Neural progenitor cell (in vitro differentiated cells): ENCODE data around the gene BOK. TPM values are rescaled to one million over a fixed set of nuclear protein-coding genes. Genes with fewer than 3 reads are reported as not detected.

Source experiments
- DNase-seq: peaks from one replicate; pipeline ENCODE4 v3.0.0-alpha.2; 2016; ENCODE audit warnings: low spot score
- H2AFZ ChIP-seq: fragments of 200-600 bp; sonication (generic); replicated peaks from 2 replicates; pipeline ENCODE4 v1.6.1; 2016; ENCODE audit warnings: antibody characterized with exemption
- H3F3A ChIP-seq: fragments of 200-600 bp; sonication (generic); 2 replicates; pipeline ENCODE4 v1.6.1; 2016; ENCODE audit warnings: antibody characterized with exemption, low read depth
- H3K27ac ChIP-seq: fragments of 200-600 bp; sonication (generic); 2 replicates; pipeline ENCODE4 v1.5.1; 2016; ENCODE audit warnings: mild to moderate bottlenecking
- H3K27me3 ChIP-seq: fragments of 200-600 bp; sonication (generic); 2 replicates; pipeline ENCODE4 v1.6.1; 2016; ENCODE audit warnings: mild to moderate bottlenecking, moderate library complexity
- H3K36me3 ChIP-seq: fragments of 200-600 bp; sonication (generic); 2 replicates; pipeline ENCODE4 v1.5.1; 2016
- H3K4me1 ChIP-seq: fragments of 200-600 bp; sonication (generic); 2 replicates; pipeline ENCODE4 v1.6.1; 2016; ENCODE audit warnings: mixed run types
- H3K4me2 ChIP-seq: fragments of 200-600 bp; sonication (generic); 2 replicates; pipeline ENCODE4 v1.6.1; 2016
- H3K4me3 ChIP-seq: fragments of 200-600 bp; sonication (generic); 2 replicates; pipeline ENCODE4 v1.5.1; 2016
- H3K79me2 ChIP-seq: fragments of 200-600 bp; sonication (generic); 2 replicates; pipeline ENCODE4 v1.6.1; 2016; ENCODE audit warnings: low read depth
- H3K9ac ChIP-seq: fragments of 200-600 bp; sonication (generic); 2 replicates; pipeline ENCODE4 v1.6.1; 2016
- H3K9me3 ChIP-seq: fragments of 200-600 bp; sonication (generic); 2 replicates; pipeline ENCODE4 v1.5.1; 2016; ENCODE audit warnings: low read depth
- H4K20me1 ChIP-seq: fragments of 200-600 bp; sonication (generic); 2 replicates; pipeline ENCODE4 v1.6.1; 2016; ENCODE audit warnings: low read depth
- H3K27ac Mint-ChIP-seq: 3 replicates; pipeline ENCODE4 v1.8.0; 2021; ENCODE audit warnings: mixed read lengths
- H3K27me3 Mint-ChIP-seq: 2 replicates; pipeline ENCODE4 v1.8.0; 2022; ENCODE audit warnings: low read depth, mild to moderate bottlenecking, inconsistent platforms, moderate library complexity, mixed read lengths; ENCODE audit not compliant: insufficient read depth
- H3K36me3 Mint-ChIP-seq: 3 replicates; pipeline ENCODE4 v1.8.0; 2021; ENCODE audit warnings: mixed read lengths
- H3K4me1 Mint-ChIP-seq: 3 replicates; pipeline ENCODE4 v1.8.0; 2021; ENCODE audit warnings: mixed read lengths
- H3K4me3 Mint-ChIP-seq: 3 replicates; pipeline ENCODE4 v1.8.0; 2021; ENCODE audit warnings: mild to moderate bottlenecking, moderate library complexity, mixed read lengths
- H3K9me3 Mint-ChIP-seq: 3 replicates; pipeline ENCODE4 v1.8.0; 2020; ENCODE audit warnings: mixed read lengths
- CTCF ChIP-seq: fragments of 200-600 bp; sonication (generic); IDR thresholded peaks from 2 replicates; pipeline ENCODE4 v1.5.1; 2017; ENCODE audit warnings: antibody characterized with exemption, mild to moderate bottlenecking
- EZH2 ChIP-seq: fragments of 200-600 bp; sonication (generic); IDR thresholded peaks from 2 replicates; pipeline ENCODE4 v1.6.1; 2017; ENCODE audit warnings: antibody characterized with exemption, mild to moderate bottlenecking, moderate library complexity
- EZH2phosphoT487 ChIP-seq: fragments of 200-600 bp; sonication (generic); IDR thresholded peaks from 2 replicates; pipeline ENCODE4 v1.6.1; 2017; ENCODE audit warnings: antibody characterized with exemption
- total RNA-seq: library from RNA; depleted of rRNA; stranded (reverse); fragments of >200 nt; gene quantifications from 2 replicates; pipeline ENCODE4 v1.2.3, GENCODE V29; 2015; ENCODE audit warnings: low replicate concordance

Gene BOK
- total RNA-seq = 2.0 and 5.5 TPM in 2 replicates

GRCh38 chr2:241558532-241559322 lies at the start of gene BOK:
TSS of gene BOK (plus strand) at chr2:241558745. CDS start at chr2:241559484, 739 bp downstream.
- Histone ChIP-seq H3K79me2 (no peaks in the 10 kb centered on the region), H3K4me1 (peaks cover 5% of the 10 kb centered on the region), H3K4me3 (peak within 1 kb of the TSS; percentile 65), H3K4me2 (peak within 1 kb of the TSS; percentile 95), H3K9ac (no peak within 1 kb of the TSS), H2AFZ (peak within 1 kb of the TSS; percentile 86), H3K27me3 (peaks cover 35% of the 10 kb centered on the region), H3K36me3 (no peaks in the 10 kb centered on the region), H4K20me1 (peaks cover 3% of the 10 kb centered on the region), H3K9me3 (no peaks in the 10 kb centered on the region), H3F3A (peaks cover 15% of the 10 kb centered on the region), H3K27ac (no peak within 1 kb of the TSS)
- Mint-ChIP-seq H3K4me1 (peaks cover 9% of the 10 kb centered on the region), H3K27ac (no peak within 1 kb of the TSS), H3K9me3 (peaks cover 17% of the 10 kb centered on the region), H3K36me3 (no peaks in the 10 kb centered on the region), H3K4me3 (peak within 1 kb of the TSS; percentile 84), H3K27me3 (peaks cover 12% of the 10 kb centered on the region)
- TF ChIP-seq EZH2 (peak; percentile 72), EZH2phosphoT487 (peak; percentile 40), CTCF (no peak)
- peak; percentile 81 for DNase-seq

- H3K27ac Mint-ChIP-seq = peak overlapping the region; percentile 24
- H3K4me3 ChIP-seq = peak overlapping the region; percentile 95
- no peak for DNase-seq
These were observed 49.3 kb upstream of the BOK start for GRCh38 chr2:241509155-241509784.

GRCh38 chr2:241511091-241511741 lies 47.3 kb upstream of the BOK start:
- no peak overlapping the region for H3K4me3 ChIP-seq
- H3F3A ChIP-seq = peaks cover 13% of the 10 kb centered on the region
- peaks cover 19% of the 10 kb centered on the region for H4K20me1 ChIP-seq
- no peaks in the 10 kb centered on the region for H3K9me3 ChIP-seq
- no peak overlapping the region for H3K9ac ChIP-seq
- H3K4me1 Mint-ChIP-seq = peaks cover 16% of the 10 kb centered on the region
- no peak overlapping the region for H3K27ac Mint-ChIP-seq
- H3K4me2 ChIP-seq = no peak overlapping the region
- H3K27me3 ChIP-seq = peaks cover 11% of the 10 kb centered on the region
- H3K36me3 ChIP-seq = no peaks in the 10 kb centered on the region
- no peak for TF ChIP-seq CTCF
- TF ChIP-seq EZH2phosphoT487 = no peak
- no peak for TF ChIP-seq EZH2
- H3K4me1 ChIP-seq = peaks cover 16% of the 10 kb centered on the region
- H3K79me2 ChIP-seq = peaks cover 19% of the 10 kb centered on the region
- H3K9me3 Mint-ChIP-seq = no peaks in the 10 kb centered on the region
- H2AFZ ChIP-seq = no peak overlapping the region
- H3K27me3 Mint-ChIP-seq = peaks cover 3% of the 10 kb centered on the region
- DNase-seq = no peak
- no peak overlapping the region for H3K27ac ChIP-seq
- no peaks in the 10 kb centered on the region for H3K36me3 Mint-ChIP-seq
- H3K4me3 Mint-ChIP-seq = no peak overlapping the region

More at GRCh38 chr2:241509155-241509784, 49.3 kb upstream of the BOK start:
- no peak overlapping the region for H3K9ac ChIP-seq
- H3K27ac ChIP-seq = no peak overlapping the region
- no peaks in the 10 kb centered on the region for H3K9me3 ChIP-seq
- H3K36me3 ChIP-seq = no peaks in the 10 kb centered on the region
- peaks cover 22% of the 10 kb centered on the region for H3K4me1 ChIP-seq
- no peaks in the 10 kb centered on the region for H3K36me3 Mint-ChIP-seq
- peaks cover 38% of the 10 kb centered on the region for H3K79me2 ChIP-seq
- peak overlapping the region; percentile 87 for H3K4me3 Mint-ChIP-seq
- no peaks in the 10 kb centered on the region for H3F3A ChIP-seq
- H4K20me1 ChIP-seq = peaks cover 38% of the 10 kb centered on the region
- peak overlapping the region; percentile 53 for H3K4me2 ChIP-seq
- H3K27me3 Mint-ChIP-seq = peaks cover 3% of the 10 kb centered on the region
- H3K27me3 ChIP-seq = peaks cover 11% of the 10 kb centered on the region
- peaks cover 19% of the 10 kb centered on the region for H3K4me1 Mint-ChIP-seq
- no peaks in the 10 kb centered on the region for H3K9me3 Mint-ChIP-seq
- peak overlapping the region; percentile 51 for H2AFZ ChIP-seq
- TF ChIP-seq EZH2phosphoT487 (no peak), CTCF (no peak), EZH2 (no peak)
